Neural progenitor cell (in vitro differentiated cells): ENCODE results near the gene FBXW8. TPM values are rescaled to one million over a fixed set of nuclear protein-coding genes. Genes with fewer than 3 reads are reported as not detected.

Source experiments
- DNase-seq: peaks from one replicate; pipeline ENCODE4 v3.0.0-alpha.2; 2016; ENCODE audit warnings: low spot score
- H2AFZ ChIP-seq: fragments of 200-600 bp; sonication (generic); replicated peaks from 2 replicates; pipeline ENCODE4 v1.6.1; 2016; ENCODE audit warnings: antibody characterized with exemption
- H3F3A ChIP-seq: fragments of 200-600 bp; sonication (generic); 2 replicates; pipeline ENCODE4 v1.6.1; 2016; ENCODE audit warnings: antibody characterized with exemption, low read depth
- H3K27ac ChIP-seq: fragments of 200-600 bp; sonication (generic); 2 replicates; pipeline ENCODE4 v1.5.1; 2016; ENCODE audit warnings: mild to moderate bottlenecking
- H3K27me3 ChIP-seq: fragments of 200-600 bp; sonication (generic); 2 replicates; pipeline ENCODE4 v1.6.1; 2016; ENCODE audit warnings: mild to moderate bottlenecking, moderate library complexity
- H3K36me3 ChIP-seq: fragments of 200-600 bp; sonication (generic); 2 replicates; pipeline ENCODE4 v1.5.1; 2016
- H3K4me1 ChIP-seq: fragments of 200-600 bp; sonication (generic); 2 replicates; pipeline ENCODE4 v1.6.1; 2016; ENCODE audit warnings: mixed run types
- H3K4me2 ChIP-seq: fragments of 200-600 bp; sonication (generic); 2 replicates; pipeline ENCODE4 v1.6.1; 2016
- H3K4me3 ChIP-seq: fragments of 200-600 bp; sonication (generic); 2 replicates; pipeline ENCODE4 v1.5.1; 2016
- H3K79me2 ChIP-seq: fragments of 200-600 bp; sonication (generic); 2 replicates; pipeline ENCODE4 v1.6.1; 2016; ENCODE audit warnings: low read depth
- H3K9ac ChIP-seq: fragments of 200-600 bp; sonication (generic); 2 replicates; pipeline ENCODE4 v1.6.1; 2016
- H3K9me3 ChIP-seq: fragments of 200-600 bp; sonication (generic); 2 replicates; pipeline ENCODE4 v1.5.1; 2016; ENCODE audit warnings: low read depth
- H4K20me1 ChIP-seq: fragments of 200-600 bp; sonication (generic); 2 replicates; pipeline ENCODE4 v1.6.1; 2016; ENCODE audit warnings: low read depth
- H3K27ac Mint-ChIP-seq: 3 replicates; pipeline ENCODE4 v1.8.0; 2021; ENCODE audit warnings: mixed read lengths
- H3K27me3 Mint-ChIP-seq: 2 replicates; pipeline ENCODE4 v1.8.0; 2022; ENCODE audit warnings: low read depth, mild to moderate bottlenecking, inconsistent platforms, moderate library complexity, mixed read lengths; ENCODE audit not compliant: insufficient read depth
- H3K36me3 Mint-ChIP-seq: 3 replicates; pipeline ENCODE4 v1.8.0; 2021; ENCODE audit warnings: mixed read lengths
- H3K4me1 Mint-ChIP-seq: 3 replicates; pipeline ENCODE4 v1.8.0; 2021; ENCODE audit warnings: mixed read lengths
- H3K4me3 Mint-ChIP-seq: 3 replicates; pipeline ENCODE4 v1.8.0; 2021; ENCODE audit warnings: mild to moderate bottlenecking, moderate library complexity, mixed read lengths
- H3K9me3 Mint-ChIP-seq: 3 replicates; pipeline ENCODE4 v1.8.0; 2020; ENCODE audit warnings: mixed read lengths
- EZH2 ChIP-seq: fragments of 200-600 bp; sonication (generic); IDR thresholded peaks from 2 replicates; pipeline ENCODE4 v1.6.1; 2017; ENCODE audit warnings: antibody characterized with exemption, mild to moderate bottlenecking, moderate library complexity
- EZH2phosphoT487 ChIP-seq: fragments of 200-600 bp; sonication (generic); IDR thresholded peaks from 2 replicates; pipeline ENCODE4 v1.6.1; 2017; ENCODE audit warnings: antibody characterized with exemption
- total RNA-seq: library from RNA; depleted of rRNA; stranded (reverse); fragments of >200 nt; gene quantifications from 2 replicates; pipeline ENCODE4 v1.2.3, GENCODE V29; 2015; ENCODE audit warnings: low replicate concordance
- TF ChIP-seq, protein P1 (sequence below): fragments of 200-600 bp; sonication (generic); IDR thresholded peaks from 2 replicates; pipeline ENCODE4 v1.5.1; 2017; ENCODE audit warnings: antibody characterized with exemption, mild to moderate bottlenecking

FBXW8 gene
- total RNA-seq, 1 donor from 2014 or later = 20.7 TPM

DNA sequence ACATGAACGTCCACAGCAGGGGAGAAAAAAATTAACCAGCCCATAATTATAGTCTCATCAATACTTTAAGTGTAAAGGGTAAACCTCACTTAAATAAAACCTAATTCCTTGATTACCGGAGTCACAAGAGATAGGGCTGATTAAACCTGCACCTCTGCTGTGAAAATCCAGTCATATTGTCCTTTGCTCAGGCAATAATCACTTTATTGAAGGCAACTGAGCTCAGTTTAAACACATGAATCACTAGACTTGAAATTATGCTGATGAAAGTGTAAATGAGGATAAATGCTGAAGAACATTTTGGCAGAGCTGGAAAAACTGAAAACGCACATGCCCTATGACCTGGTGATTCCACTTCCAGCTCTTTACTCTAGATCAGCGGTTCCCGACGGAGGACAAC is 22.9 kb upstream of the FBXW8 start:
- DNase-seq = no peak
- Mint-ChIP-seq H3K27me3 (peaks cover 25% of the 10 kb centered on the region), H3K27ac (no peak overlapping the region), H3K4me1 (no peaks in the 10 kb centered on the region), H3K36me3 (no peaks in the 10 kb centered on the region), H3K4me3 (no peak overlapping the region), H3K9me3 (no peaks in the 10 kb centered on the region)
- no peaks in the 10 kb centered on the region for H3K79me2 ChIP-seq
- H3K4me1 ChIP-seq = no peaks in the 10 kb centered on the region
- peaks cover 35% of the 10 kb centered on the region for H3K27me3 ChIP-seq
- no peak overlapping the region for H2AFZ ChIP-seq
- no peaks in the 10 kb centered on the region for H3K9me3 ChIP-seq
- H3K36me3 ChIP-seq = no peaks in the 10 kb centered on the region
- no peak overlapping the region for H3K4me3 ChIP-seq
- no peak overlapping the region for H3K27ac ChIP-seq
- H4K20me1 ChIP-seq = no peaks in the 10 kb centered on the region
- H3F3A ChIP-seq = peaks cover under 1% of the 10 kb centered on the region
- no peak overlapping the region for H3K4me2 ChIP-seq
- TF ChIP-seq, protein P1, sequence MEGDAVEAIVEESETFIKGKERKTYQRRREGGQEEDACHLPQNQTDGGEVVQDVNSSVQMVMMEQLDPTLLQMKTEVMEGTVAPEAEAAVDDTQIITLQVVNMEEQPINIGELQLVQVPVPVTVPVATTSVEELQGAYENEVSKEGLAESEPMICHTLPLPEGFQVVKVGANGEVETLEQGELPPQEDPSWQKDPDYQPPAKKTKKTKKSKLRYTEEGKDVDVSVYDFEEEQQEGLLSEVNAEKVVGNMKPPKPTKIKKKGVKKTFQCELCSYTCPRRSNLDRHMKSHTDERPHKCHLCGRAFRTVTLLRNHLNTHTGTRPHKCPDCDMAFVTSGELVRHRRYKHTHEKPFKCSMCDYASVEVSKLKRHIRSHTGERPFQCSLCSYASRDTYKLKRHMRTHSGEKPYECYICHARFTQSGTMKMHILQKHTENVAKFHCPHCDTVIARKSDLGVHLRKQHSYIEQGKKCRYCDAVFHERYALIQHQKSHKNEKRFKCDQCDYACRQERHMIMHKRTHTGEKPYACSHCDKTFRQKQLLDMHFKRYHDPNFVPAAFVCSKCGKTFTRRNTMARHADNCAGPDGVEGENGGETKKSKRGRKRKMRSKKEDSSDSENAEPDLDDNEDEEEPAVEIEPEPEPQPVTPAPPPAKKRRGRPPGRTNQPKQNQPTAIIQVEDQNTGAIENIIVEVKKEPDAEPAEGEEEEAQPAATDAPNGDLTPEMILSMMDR = no peak
- TF ChIP-seq EZH2 = no peak
- no peak for TF ChIP-seq EZH2phosphoT487
- no peak overlapping the region for H3K9ac ChIP-seq

DNA sequence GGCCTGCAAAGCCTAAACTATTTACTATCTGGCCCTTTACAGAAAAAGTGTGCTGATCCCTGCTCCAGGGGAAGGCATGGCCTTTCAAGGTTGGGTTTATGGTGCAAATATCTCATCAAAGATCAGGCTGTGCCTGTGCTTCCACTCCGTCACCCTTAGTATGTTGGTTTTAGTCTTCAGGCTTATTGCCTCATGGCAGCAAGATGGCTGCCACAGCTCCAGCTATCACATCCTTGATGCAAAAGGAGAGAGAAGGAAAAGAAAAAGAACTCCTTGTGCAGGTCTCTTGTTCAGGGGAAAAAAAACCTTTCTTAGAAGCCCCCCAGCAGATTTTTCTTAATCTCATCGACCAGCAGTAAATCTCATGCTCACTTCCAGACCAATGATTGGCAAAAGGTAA is 20.4 kb upstream of the FBXW8 start:
- Histone ChIP-seq H3K4me2 (no peak overlapping the region), H3K4me1 (no peaks in the 10 kb centered on the region), H2AFZ (no peak overlapping the region), H3K36me3 (no peaks in the 10 kb centered on the region), H3K4me3 (no peak overlapping the region), H3K9ac (no peak overlapping the region), H3K79me2 (no peaks in the 10 kb centered on the region), H3K9me3 (no peaks in the 10 kb centered on the region), H3K27me3 (peaks cover 14% of the 10 kb centered on the region), H3K27ac (no peak overlapping the region), H3F3A (no peaks in the 10 kb centered on the region), H4K20me1 (no peaks in the 10 kb centered on the region)
- no peaks in the 10 kb centered on the region for H3K9me3 Mint-ChIP-seq
- no peak overlapping the region for H3K4me3 Mint-ChIP-seq
- no peaks in the 10 kb centered on the region for H3K36me3 Mint-ChIP-seq
- peaks cover 17% of the 10 kb centered on the region for H3K27me3 Mint-ChIP-seq
- TF ChIP-seq EZH2 (no peak), EZH2phosphoT487 (no peak)
- TF ChIP-seq, protein P1 = no peak
- no peaks in the 10 kb centered on the region for H3K4me1 Mint-ChIP-seq
- no peak overlapping the region for H3K27ac Mint-ChIP-seq
- DNase-seq = no peak

DNA sequence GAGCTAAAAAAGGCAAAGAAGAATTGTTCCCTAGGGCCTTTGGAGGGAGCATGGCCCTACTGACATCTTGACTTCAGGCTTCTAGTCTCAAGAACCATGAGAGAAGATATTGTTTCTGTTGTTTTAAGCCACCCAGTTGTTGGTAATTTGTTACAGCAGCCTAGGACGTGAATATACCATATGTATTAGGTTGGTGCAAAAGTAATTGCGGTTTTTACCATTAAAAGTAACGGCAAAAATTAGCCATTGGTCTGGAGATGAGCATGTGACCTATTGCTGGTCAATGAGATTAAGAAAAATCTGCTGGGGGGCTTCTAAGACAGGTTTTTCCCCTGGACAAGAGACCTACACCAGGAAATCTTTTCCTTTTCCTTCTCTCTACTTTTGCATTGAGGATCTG is 19.7 kb upstream of the FBXW8 start:
- Mint-ChIP-seq H3K27me3 (peaks cover 12% of the 10 kb centered on the region), H3K4me3 (peak overlapping the region; percentile 38), H3K9me3 (no peaks in the 10 kb centered on the region), H3K4me1 (no peaks in the 10 kb centered on the region), H3K36me3 (no peaks in the 10 kb centered on the region), H3K27ac (no peak overlapping the region)
- no peak overlapping the region for H3K27ac ChIP-seq
- H3K9ac ChIP-seq = no peak overlapping the region
- H4K20me1 ChIP-seq = no peaks in the 10 kb centered on the region
- H3K4me3 ChIP-seq = no peak overlapping the region
- H3K27me3 ChIP-seq = peaks cover 7% of the 10 kb centered on the region
- no peaks in the 10 kb centered on the region for H3F3A ChIP-seq
- no peaks in the 10 kb centered on the region for H3K79me2 ChIP-seq
- no peak overlapping the region for H3K4me2 ChIP-seq
- TF ChIP-seq EZH2 = no peak
- TF ChIP-seq, protein P1 = no peak
- TF ChIP-seq EZH2phosphoT487 = no peak
- DNase-seq = no peak
- no peaks in the 10 kb centered on the region for H3K36me3 ChIP-seq
- no peak overlapping the region for H2AFZ ChIP-seq
- H3K4me1 ChIP-seq = no peaks in the 10 kb centered on the region
- H3K9me3 ChIP-seq = no peaks in the 10 kb centered on the region
